ENCODE results near the gene TBC1D22A.

Gene TBC1D22A

DNA sequence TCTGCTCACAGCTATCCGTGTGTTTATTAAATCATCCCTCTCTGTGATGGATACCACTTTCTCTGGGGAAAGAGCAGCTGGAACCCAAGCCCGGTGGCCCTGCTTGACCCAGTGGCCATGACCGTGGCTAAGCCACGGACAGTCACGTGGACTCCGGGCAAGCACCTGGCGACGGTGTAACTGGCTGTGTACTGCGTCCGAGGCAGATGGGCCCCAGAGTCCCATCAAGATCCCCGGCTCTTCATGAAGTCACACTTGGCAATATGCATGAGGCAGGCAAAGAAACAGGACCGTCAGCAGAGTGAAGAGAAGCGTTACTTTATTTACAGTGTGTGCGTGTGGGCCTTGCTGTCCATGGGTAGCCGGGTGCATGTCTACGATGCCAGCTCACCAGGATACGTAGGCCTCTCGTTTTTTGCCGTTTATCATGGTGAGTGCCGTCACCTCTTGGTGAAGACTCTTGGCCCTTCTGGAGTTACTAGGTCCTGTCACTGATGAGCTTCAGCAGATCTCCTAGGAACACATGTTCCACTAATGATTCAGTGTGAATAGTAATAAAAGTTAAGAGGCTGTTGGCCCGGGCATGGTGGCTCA is 366.3 kb downstream of the TBC1D22A start:
- DNase-seq (ENCODE audit: extremely low spot score) = no peak
- POLR2A ChIA-PET = no interaction called here
- CTCF ChIA-PET = no interaction called here

DNA sequence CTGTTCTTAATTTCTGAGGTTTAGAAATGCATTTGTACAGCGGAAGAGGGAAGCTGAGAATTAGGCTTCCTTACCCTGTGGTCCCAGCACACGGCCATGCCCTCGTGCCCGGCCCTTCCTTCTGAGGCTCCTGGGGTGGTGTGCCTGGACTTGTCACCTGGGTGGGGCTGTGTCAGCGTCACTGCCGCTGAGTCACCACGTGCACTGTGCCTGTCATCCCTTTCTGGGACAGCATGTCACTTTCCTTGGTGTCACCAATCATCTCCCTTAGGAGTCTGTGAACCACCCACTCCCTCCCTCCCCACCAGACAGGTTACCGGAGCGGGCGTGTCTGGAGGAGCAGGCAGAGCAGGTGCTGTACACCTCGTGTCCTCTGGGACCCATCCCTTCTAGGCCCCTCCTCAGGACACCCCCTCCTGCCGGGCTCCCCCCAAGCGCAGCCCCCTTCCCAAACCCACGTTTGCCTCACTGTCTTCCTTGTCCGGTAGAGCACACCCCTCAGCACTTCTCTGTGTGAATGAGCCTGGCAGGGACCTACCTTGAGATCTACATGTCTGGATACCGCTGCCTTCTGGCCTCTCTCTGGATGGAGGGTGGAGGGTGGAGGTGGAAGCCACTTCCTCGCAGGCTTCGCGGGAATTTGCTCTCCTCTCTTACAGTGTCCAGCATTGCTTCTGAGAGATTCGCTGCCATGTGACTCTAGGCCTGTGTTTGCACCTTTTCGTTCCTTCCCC is 367.6 kb downstream of the TBC1D22A start:
- no peak for DNase-seq (ENCODE audit: extremely low spot score)
- POLR2A ChIA-PET = no interaction called here
- CTCF ChIA-PET = no interaction called here
- TF ChIP-seq, protein P1, sequence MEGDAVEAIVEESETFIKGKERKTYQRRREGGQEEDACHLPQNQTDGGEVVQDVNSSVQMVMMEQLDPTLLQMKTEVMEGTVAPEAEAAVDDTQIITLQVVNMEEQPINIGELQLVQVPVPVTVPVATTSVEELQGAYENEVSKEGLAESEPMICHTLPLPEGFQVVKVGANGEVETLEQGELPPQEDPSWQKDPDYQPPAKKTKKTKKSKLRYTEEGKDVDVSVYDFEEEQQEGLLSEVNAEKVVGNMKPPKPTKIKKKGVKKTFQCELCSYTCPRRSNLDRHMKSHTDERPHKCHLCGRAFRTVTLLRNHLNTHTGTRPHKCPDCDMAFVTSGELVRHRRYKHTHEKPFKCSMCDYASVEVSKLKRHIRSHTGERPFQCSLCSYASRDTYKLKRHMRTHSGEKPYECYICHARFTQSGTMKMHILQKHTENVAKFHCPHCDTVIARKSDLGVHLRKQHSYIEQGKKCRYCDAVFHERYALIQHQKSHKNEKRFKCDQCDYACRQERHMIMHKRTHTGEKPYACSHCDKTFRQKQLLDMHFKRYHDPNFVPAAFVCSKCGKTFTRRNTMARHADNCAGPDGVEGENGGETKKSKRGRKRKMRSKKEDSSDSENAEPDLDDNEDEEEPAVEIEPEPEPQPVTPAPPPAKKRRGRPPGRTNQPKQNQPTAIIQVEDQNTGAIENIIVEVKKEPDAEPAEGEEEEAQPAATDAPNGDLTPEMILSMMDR (IDR thresholded peaks at IDR 0.05; ENCODE audit: control extremely low read depth, extremely low read depth, low read depth, missing control alignments) = no peak

More for the DNA sequence above, 366.3 kb downstream of the TBC1D22A start:
- TF ChIP-seq, protein P1 (IDR thresholded peaks at IDR 0.05; ENCODE audit: control extremely low read depth, extremely low read depth, low read depth, missing control alignments) = no peak

GRCh38 chr22:47130883-47131631 is 368.6 kb downstream of the TBC1D22A start:
- no peak for DNase-seq (ENCODE audit: extremely low spot score)
- TF ChIP-seq, protein P1 (IDR thresholded peaks at IDR 0.05; ENCODE audit: control extremely low read depth, extremely low read depth, low read depth, missing control alignments) = no peak
- ChIA-PET CTCF (no interaction called here), POLR2A (no interaction called here)

DNA sequence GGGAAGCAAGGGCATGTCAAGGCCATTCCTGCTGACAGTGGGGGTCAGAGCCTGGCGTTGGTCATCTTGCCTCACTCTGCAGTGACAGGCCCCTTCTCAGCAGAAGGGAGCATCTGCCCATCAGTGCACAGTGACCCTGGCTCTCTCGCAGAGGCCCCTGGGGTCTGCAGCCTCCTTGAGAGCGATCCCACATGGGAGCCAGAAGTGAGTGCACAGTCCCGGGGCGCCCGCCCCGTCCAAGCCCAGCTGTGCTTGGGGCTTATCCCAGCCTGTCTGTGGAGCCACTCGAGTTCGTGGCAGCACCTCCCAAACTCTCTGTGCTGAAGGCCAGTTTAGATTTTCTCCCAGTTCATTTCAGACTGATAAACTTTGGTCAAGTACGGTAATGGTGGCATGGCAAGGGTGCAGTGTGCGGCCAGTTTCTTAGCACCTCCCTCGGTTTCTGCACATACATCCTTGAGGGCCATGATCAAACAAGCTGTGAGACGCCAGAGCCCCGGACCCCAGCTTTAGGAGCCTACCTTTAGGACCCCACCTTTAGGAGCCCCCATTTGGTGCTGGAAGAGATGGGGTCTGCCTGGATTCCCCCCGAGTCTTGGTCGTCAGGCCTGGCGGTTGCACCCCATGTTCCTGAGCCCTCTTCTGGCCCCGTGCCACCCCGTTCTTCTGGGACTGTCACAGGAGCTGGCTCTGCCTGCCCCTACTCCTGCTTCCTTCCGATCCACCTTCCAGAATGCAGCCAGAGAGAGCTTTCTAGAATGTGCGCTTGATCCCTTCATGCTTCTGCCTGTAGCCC is 369.4 kb downstream of the TBC1D22A start:
- CTCF ChIA-PET = no interaction called here
- TF ChIP-seq, protein P1 (IDR thresholded peaks at IDR 0.05; ENCODE audit: control extremely low read depth, extremely low read depth, low read depth, missing control alignments) = no peak
- POLR2A ChIA-PET = no interaction called here
- DNase-seq (ENCODE audit: extremely low spot score) = no peak

DNA sequence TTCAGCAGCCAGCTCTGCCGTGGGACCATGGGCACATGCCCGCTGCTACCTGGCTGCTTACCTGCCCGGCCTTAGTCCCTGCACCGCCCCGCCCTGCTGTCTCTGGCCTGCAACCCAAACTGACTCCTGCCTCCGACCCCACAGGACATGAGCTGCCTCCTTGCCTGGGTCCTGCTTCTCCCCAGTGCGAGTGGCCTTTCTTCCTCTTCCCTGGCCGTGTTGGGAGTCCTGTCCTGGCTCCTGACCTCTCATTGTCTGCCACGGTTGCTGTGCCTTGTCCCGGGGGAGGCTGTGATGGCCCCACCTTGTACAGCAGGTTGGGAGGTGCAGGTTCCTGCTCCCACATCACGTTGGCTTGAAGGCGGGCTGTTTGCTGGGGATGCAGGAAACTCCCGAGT is 370.0 kb downstream of the TBC1D22A start:
- ChIA-PET CTCF (no interaction called here), POLR2A (no interaction called here)
- no peak for DNase-seq (ENCODE audit: extremely low spot score)
- TF ChIP-seq, protein P1 (IDR thresholded peaks at IDR 0.05; ENCODE audit: control extremely low read depth, extremely low read depth, low read depth, missing control alignments) = no peak
